Effector memory CD8-positive, alpha-beta T cell (primary cell): ENCODE data around the gene SLC12A5.

ENCODE experiments used
- ATAC-seq: fragments of 150-1000 bp; cut with Tn5 transposase; replicated peaks from 2 replicates; pipeline ENCODE4 v1.10.0; 2021; ENCODE audit warnings: mild to moderate bottlenecking, moderate library complexity
- DNase-seq, 3 experiments: peaks; one replicate each; pipeline ENCODE4 v3.0.0; 2021
- H3K27ac Mint-ChIP-seq, 2 donors: one replicate each; pipeline ENCODE4 v1.8.0; 2022; ENCODE audit warnings: mild to moderate bottlenecking in 2 of 2, mixed read lengths in 2 of 2, moderate library complexity in 2 of 2
- H3K27me3 Mint-ChIP-seq, 2 donors: one replicate each; pipeline ENCODE4 v1.8.0; 2022; ENCODE audit warnings: mixed read lengths in 2 of 2
- H3K36me3 Mint-ChIP-seq: one replicate; pipeline ENCODE4 v1.8.0; 2022; ENCODE audit warnings: mild to moderate bottlenecking, moderate library complexity, mixed read lengths; ENCODE audit not compliant: insufficient read depth
- H3K4me1 Mint-ChIP-seq, 2 donors: one replicate each; pipeline ENCODE4 v1.8.0; 2022; ENCODE audit warnings: low read depth in 2 of 2, mixed read lengths in 2 of 2
- H3K4me3 Mint-ChIP-seq, 2 donors: one replicate each; pipeline ENCODE4 v1.8.0; 2022; ENCODE audit warnings: mild to moderate bottlenecking in 2 of 2, mixed read lengths in 2 of 2, moderate library complexity in 2 of 2
- H3K9me3 Mint-ChIP-seq, 2 donors: one replicate each; pipeline ENCODE4 v1.8.0; 2022; ENCODE audit warnings: mixed read lengths in 2 of 2

SLC12A5 gene

GRCh38 chr20:46056027-46056833 is 27.2 kb downstream of the SLC12A5 start:
- ATAC-seq (no peak), DNase-seq (no peak)
- Mint-ChIP-seq H3K4me3 (no peak overlapping the region), H3K4me1 (peaks cover 19% of the 10 kb centered on the region in 2 donors), H3K9me3 (no peaks in the 10 kb centered on the region), H3K36me3 (peaks cover 13% of the 10 kb centered on the region), H3K27ac (no peak overlapping the region), H3K27me3 (no peaks in the 10 kb centered on the region)

- H3K27me3 Mint-ChIP-seq: no peaks in the 10 kb centered on the region
- H3K4me3 Mint-ChIP-seq: no peak overlapping the region
- no peaks in the 10 kb centered on the region for H3K9me3 Mint-ChIP-seq
- peaks cover 23% of the 10 kb centered on the region for H3K36me3 Mint-ChIP-seq
- no peak overlapping the region for H3K27ac Mint-ChIP-seq
- H3K4me1 Mint-ChIP-seq: peaks cover 27 to 29% of the 10 kb centered on the region in 2 donors
- DNase-seq (no peak), ATAC-seq (no peak)
Measured at GRCh38 chr20:46056970-46057855, 28.2 kb downstream of the SLC12A5 start.

GRCh38 chr20:46057856-46058598 is 29.0 kb downstream of the SLC12A5 start:
- Mint-ChIP-seq H3K4me3 (peak overlapping the region; percentile 10 to 34), H3K4me1 (peaks cover 29 to 31% of the 10 kb centered on the region in 2 donors), H3K9me3 (no peaks in the 10 kb centered on the region), H3K27ac (no peak overlapping the region), H3K27me3 (no peaks in the 10 kb centered on the region), H3K36me3 (peaks cover 31% of the 10 kb centered on the region)
- DNase-seq (no peak), ATAC-seq (peak; percentile 42)

- ATAC-seq: no peak
- Mint-ChIP-seq H3K27ac (no peak overlapping the region), H3K4me3 (peak overlapping the region; percentile 34 to 40), H3K4me1 (peaks cover 31 to 34% of the 10 kb centered on the region in 2 donors), H3K27me3 (no peaks in the 10 kb centered on the region), H3K9me3 (no peaks in the 10 kb centered on the region), H3K36me3 (peaks cover 38% of the 10 kb centered on the region)
- DNase-seq: no peak
Measured at GRCh38 chr20:46058599-46059281, 29.7 kb downstream of the SLC12A5 start.

GRCh38 chr20:46060301-46060881 is 31.4 kb downstream of the SLC12A5 start:
- DNase-seq (no peak), ATAC-seq (peak; percentile 26)
- peaks cover 54% of the 10 kb centered on the region for H3K36me3 Mint-ChIP-seq
- H3K27me3 Mint-ChIP-seq: no peaks in the 10 kb centered on the region
- peaks cover 31 to 47% of the 10 kb centered on the region in 2 donors for H3K4me1 Mint-ChIP-seq
- peak overlapping the region; percentile 42 to 55 for H3K4me3 Mint-ChIP-seq
- H3K27ac Mint-ChIP-seq: peak overlapping the region; percentile 42 to 81
- H3K9me3 Mint-ChIP-seq: no peaks in the 10 kb centered on the region

GRCh38 chr20:46060975-46061374 is 32.0 kb downstream of the SLC12A5 start:
- Mint-ChIP-seq H3K4me1 (peaks cover 31 to 47% of the 10 kb centered on the region in 2 donors), H3K4me3 (peak overlapping the region in 1 of 2 donors; percentile 55), H3K27ac (peak overlapping the region; percentile 42 to 81), H3K27me3 (no peaks in the 10 kb centered on the region), H3K9me3 (no peaks in the 10 kb centered on the region), H3K36me3 (peaks cover 59% of the 10 kb centered on the region)
- ATAC-seq: no peak
- no peak for DNase-seq

GRCh38 chr20:46062151-46062550 is 33.1 kb downstream of the SLC12A5 start:
- DNase-seq (no peak), ATAC-seq (no peak)
- Mint-ChIP-seq H3K36me3 (peaks cover 68% of the 10 kb centered on the region), H3K9me3 (no peaks in the 10 kb centered on the region), H3K27ac (peak overlapping the region; percentile 32 to 42), H3K27me3 (no peaks in the 10 kb centered on the region), H3K4me1 (peaks cover 31 to 47% of the 10 kb centered on the region in 2 donors), H3K4me3 (no peak overlapping the region)

GRCh38 chr20:46062621-46063020 is 33.6 kb downstream of the SLC12A5 start:
- no peak overlapping the region for H3K4me3 Mint-ChIP-seq
- no peaks in the 10 kb centered on the region for H3K27me3 Mint-ChIP-seq

GRCh38 chr20:46063151-46063550 is 34.1 kb downstream of the SLC12A5 start:
- no peaks in the 10 kb centered on the region for H3K27me3 Mint-ChIP-seq
- peak overlapping the region in 1 of 2 donors; percentile 41 for H3K27ac Mint-ChIP-seq

More at GRCh38 chr20:46062621-46063020, 33.6 kb downstream of the SLC12A5 start:
- H3K27ac Mint-ChIP-seq: peak overlapping the region in 1 of 2 donors; percentile 41
- peaks cover 31 to 47% of the 10 kb centered on the region in 2 donors for H3K4me1 Mint-ChIP-seq
- no peak for DNase-seq
- no peaks in the 10 kb centered on the region for H3K9me3 Mint-ChIP-seq
- peaks cover 72% of the 10 kb centered on the region for H3K36me3 Mint-ChIP-seq
- no peak for ATAC-seq

GRCh38 chr20:46063652-46064054 is 34.6 kb downstream of the SLC12A5 start:
- no peaks in the 10 kb centered on the region for H3K27me3 Mint-ChIP-seq
- no peak overlapping the region for H3K27ac Mint-ChIP-seq
- H3K4me3 Mint-ChIP-seq: no peak overlapping the region
- no peaks in the 10 kb centered on the region for H3K9me3 Mint-ChIP-seq
- ATAC-seq: no peak
- no peak for DNase-seq
- H3K4me1 Mint-ChIP-seq: peaks cover 31 to 46% of the 10 kb centered on the region in 2 donors
- peaks cover 82% of the 10 kb centered on the region for H3K36me3 Mint-ChIP-seq

More at GRCh38 chr20:46063151-46063550, 34.1 kb downstream of the SLC12A5 start:
- H3K9me3 Mint-ChIP-seq: no peaks in the 10 kb centered on the region
- ATAC-seq (no peak), DNase-seq (no peak)
- peaks cover 31 to 47% of the 10 kb centered on the region in 2 donors for H3K4me1 Mint-ChIP-seq
- peaks cover 77% of the 10 kb centered on the region for H3K36me3 Mint-ChIP-seq
- no peak overlapping the region for H3K4me3 Mint-ChIP-seq

GRCh38 chr20:46065006-46065405 is 36.0 kb downstream of the SLC12A5 start:
- Mint-ChIP-seq H3K4me3 (no peak overlapping the region), H3K27me3 (no peaks in the 10 kb centered on the region), H3K4me1 (peaks cover 22 to 41% of the 10 kb centered on the region in 2 donors), H3K36me3 (peaks cover 78% of the 10 kb centered on the region), H3K9me3 (no peaks in the 10 kb centered on the region), H3K27ac (peak overlapping the region in 1 of 2 donors; percentile 44)
- no peak for ATAC-seq
- no peak for DNase-seq

- no peak overlapping the region for H3K27ac Mint-ChIP-seq
- peaks cover 15 to 34% of the 10 kb centered on the region in 2 donors for H3K4me1 Mint-ChIP-seq
- H3K36me3 Mint-ChIP-seq: peaks cover 75% of the 10 kb centered on the region
- no peaks in the 10 kb centered on the region for H3K9me3 Mint-ChIP-seq
- no peak overlapping the region for H3K4me3 Mint-ChIP-seq
- DNase-seq: no peak
- ATAC-seq: no peak
- no peaks in the 10 kb centered on the region for H3K27me3 Mint-ChIP-seq
Measured at GRCh38 chr20:46065691-46066090, 36.7 kb downstream of the SLC12A5 start.
